HG02588 (cell line): ENCODE data around the gene RGR.

Experiments
- ATAC-seq: cut with Tn5 transposase; IDR thresholded peaks from one replicate; pipeline ENCODE4 v1.9.1; 2021; ENCODE audit warnings: mild to moderate bottlenecking, moderate library complexity; ENCODE audit not compliant: unreplicated experiment

Gene RGR

DNA sequence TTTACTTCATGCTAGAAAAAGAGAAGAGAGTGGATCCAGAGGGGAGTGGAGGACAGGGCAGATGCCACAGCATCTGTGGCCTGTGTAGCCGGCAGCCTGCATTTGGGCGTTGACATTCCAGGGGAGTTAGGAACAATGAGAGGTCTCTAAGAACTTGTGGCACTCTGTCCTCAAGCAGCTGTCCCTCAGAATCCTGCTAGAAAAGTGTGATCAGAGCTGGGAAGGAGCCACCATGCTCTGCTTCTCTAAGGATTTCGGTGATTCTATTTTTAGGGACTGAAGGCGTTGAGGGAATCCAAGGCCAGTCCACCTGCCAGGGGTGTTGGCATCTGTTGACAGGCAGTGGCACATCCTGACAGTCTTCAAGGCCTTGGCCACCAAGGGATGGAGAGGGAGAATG lies 27.1 kb upstream of the RGR start:
- ATAC-seq: no peak

- ATAC-seq: no peak
Measured at GRCh38 chr10:84221916-84222315, 22.9 kb upstream of the RGR start.

GRCh38 chr10:84224411-84225028 lies 20.3 kb upstream of the RGR start:
- ATAC-seq: no peak

- ATAC-seq: no peak
Measured at GRCh38 chr10:84225427-84226173, 19.3 kb upstream of the RGR start, which contains the start of gene LRIT2. Gene LRIT2 (minus strand): TSS chr10:84225544. CDS start chr10:84225520, 24 bp downstream.

GRCh38 chr10:84226616-84227015 lies 18.2 kb upstream of the RGR start:
- ATAC-seq: no peak

DNA sequence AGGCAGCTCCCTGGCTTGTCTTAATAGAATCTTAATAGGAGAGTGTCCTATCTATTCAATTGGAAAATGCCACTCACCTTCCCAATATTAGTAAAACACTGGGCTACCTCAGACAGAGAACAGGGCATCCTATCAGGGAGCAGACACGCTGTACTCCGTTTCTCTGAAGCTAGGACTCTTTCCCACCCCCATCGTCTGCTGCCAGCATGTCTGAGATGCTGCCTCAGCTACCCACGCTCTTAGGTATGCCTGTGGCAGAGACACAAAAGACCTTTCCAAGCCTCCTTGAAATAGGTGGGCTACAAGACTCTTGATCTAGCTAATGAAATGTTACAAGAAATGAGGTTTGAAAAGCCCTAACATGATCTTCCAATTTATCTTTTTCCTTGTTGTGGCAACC lies 17.0 kb upstream of the RGR start:
- no peak for ATAC-seq

DNA sequence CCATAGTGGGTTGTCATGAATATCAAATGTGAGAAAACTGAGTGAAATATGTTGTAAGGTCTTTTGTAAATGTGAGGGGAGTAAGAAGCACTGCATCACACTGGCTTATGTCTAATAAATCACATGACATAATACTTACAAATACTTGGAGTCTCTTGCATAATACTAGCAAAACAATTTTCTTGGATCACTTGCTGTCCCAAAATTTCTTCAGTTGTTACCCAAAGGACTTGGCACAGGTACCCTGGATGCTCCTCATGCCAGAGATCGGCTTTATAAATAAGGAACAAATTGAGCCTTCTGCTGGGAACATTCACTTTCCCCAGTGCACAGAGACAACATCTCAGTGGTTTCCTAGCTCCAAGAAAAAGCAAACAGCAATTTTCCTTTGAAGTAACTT lies 14.5 kb upstream of the RGR start:
- ATAC-seq: no peak

DNA sequence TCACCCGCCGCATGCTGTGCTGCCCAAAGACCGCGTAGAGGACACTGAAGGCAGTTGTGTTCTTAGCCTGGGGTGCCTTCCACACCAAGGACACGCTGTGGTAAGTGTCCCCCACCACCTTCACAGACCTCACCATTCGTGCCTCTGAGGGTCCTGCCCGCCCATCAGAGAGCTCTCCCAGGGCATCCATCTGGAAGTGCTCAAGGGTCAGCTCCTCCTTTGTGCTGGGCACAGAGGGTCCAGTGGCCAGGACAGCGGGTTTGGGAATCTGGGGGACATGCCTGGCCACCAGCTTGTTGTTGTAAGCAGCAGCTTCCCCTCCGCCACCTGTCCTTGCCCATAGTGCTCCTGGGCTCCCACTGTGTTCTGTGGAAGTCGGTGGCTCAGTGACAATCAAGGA lies 12.5 kb upstream of the RGR start:
- no peak for ATAC-seq

DNA sequence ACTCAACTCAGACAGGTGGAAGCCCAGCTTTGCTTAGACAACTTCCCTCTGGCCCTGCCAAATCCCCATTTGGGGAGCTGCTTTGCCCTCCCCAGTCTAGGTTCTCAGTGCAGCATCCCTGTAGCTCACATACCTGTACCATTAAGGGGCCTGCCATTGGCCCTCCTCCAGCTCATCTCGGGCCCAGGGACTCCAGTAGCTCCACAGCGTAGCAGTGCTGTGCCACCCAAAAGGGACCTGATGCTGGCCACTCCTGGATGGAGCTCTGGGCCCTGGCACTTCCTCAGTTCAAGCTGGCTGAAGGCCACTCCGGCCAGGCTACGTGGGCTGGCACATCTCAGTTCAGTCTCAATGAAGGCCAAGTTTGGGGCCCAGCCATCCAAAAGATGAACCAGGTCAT lies 10.9 kb upstream of the RGR start:
- ATAC-seq: no peak

- no peak for ATAC-seq
Measured at GRCh38 chr10:84234479-84234878, 10.4 kb upstream of the RGR start.

DNA sequence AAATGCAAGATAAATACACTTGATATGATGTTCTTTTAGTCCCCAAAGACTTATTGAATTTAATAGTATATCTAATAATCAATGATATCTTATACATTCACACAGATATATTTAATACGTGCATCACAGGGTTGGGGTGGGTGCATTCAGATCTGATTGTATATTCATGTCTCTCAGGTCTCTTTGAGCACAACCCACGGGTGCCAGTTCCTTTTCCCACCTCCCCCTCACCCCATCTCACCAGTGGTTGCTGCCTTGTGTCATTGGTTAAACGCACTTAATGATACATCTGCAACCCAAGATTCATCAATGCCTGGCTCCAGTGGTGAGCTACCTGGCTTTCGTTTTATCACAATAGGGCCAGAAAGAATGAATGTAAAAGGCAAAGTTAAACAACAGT lies 9.8 kb upstream of the RGR start:
- no peak for ATAC-seq

DNA sequence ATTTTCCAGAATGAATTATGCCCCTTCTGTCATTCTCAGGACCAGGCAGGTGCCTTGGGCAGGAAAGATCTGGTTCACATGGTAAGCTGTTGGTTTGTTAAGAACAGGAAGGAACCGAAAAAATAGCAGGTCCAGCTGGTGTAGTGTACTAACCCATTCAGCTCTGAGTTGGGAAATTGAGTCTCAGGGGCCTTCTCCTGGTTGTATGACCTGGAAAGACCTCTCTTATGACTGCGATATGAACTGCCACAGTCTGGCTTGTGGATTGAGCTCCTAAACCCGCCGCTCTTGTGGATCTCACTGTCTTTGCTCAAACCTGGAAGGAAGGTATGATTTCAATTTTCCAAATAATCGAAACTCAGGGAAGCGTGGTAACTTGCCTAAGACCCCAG lies 8.1 kb upstream of the RGR start:
- no peak for ATAC-seq

GRCh38 chr10:84237199-84238051 lies 7.4 kb upstream of the RGR start:
- no peak for ATAC-seq

GRCh38 chr10:84238909-84239308 lies 5.9 kb upstream of the RGR start:
- no peak for ATAC-seq

- ATAC-seq: no peak
Measured at GRCh38 chr10:84241185-84241790, 3.6 kb upstream of the RGR start, which contains the start of gene LRIT1. Gene LRIT1 (minus strand): TSS chr10:84241546. CDS start chr10:84241439, 107 bp downstream.

GRCh38 chr10:84243759-84244158 lies 1.1 kb upstream of the RGR start:
- ATAC-seq: no peak

- ATAC-seq: no peak
Measured at GRCh38 chr10:84247496-84247895, 2.6 kb downstream of the RGR start.

DNA sequence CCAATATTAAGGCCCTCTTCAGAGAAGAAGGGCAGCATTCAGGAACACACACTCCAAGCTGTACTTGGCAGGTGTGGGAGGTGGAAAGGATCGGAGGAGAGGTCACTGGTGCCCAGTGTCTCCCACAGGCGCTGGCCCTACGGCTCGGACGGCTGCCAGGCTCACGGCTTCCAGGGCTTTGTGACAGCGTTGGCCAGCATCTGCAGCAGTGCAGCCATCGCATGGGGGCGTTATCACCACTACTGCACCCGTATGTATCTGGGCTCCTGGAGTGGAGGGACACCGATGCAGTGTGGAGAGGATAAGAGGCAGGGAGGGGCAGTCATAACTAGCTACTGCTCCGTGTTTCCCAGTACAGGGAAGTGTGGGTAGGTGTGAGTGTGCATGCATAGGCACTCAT lies 3.9 kb downstream of the RGR start:
- ATAC-seq: no peak

DNA sequence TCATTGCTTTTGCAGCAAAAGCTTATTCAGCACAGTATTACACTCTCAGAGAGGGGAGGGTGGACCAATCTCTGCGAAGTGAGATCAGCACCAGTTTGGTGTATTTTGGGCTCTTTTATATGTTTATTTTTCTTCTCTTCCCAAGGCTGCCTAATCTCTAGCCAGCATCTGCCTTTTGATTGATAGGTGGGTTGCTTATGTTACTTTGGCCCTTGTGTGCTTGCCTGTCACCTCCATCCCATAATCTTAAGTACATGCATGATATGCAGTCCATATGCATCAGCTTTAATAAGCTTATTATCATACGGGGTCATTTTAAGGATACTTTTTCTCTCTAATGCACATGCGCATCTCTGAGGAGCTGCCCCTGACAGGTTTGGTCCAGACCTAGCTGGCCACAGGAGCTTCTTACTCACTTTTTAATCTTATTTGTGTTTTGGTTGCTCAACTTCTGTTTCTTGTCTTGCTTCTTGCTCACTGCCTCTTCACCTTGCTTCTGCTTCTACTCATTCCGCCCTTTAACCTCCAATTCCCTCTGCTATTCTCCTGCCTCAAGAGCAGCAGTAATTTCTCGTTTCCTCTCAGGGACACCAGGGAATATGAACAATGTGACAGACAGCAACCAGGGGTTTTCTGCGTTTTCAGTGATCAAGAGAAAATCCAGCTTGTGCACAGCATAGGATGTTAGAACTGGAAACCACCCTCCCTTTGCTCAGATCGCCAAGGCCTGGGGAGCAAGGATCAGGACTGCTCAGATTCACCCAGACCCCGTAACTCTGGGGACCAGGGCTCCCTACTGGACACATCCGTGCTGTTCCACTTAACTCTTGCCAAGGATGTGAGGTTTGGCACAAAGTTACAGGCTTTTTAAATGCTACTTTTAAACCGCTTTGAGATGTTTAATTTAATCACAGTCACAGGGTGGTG lies 10.0 kb downstream of the RGR start:
- ATAC-seq: no peak
